Nephron (organoid): ENCODE data around the gene KYNU.
A peak's percentile ranks its signal among the peaks of the same experiment; 100 is the strongest.
"Not testable (repeated sequence)": the region's sequence is repeated elsewhere in the genome, so short reads cannot be mapped to it uniquely, and the experiment has no call there.

Experiments used
- H3K27ac Mint-ChIP-seq, 3 experiments: 2 replicates each; pipeline ENCODE4 v1.8.0; 2020; ENCODE audit warnings: mixed read lengths in 3 of 3, mild to moderate bottlenecking in 2 of 3, moderate library complexity in 1 of 3
- H3K27me3 Mint-ChIP-seq: 2 replicates; pipeline ENCODE4 v1.8.0; 2021; ENCODE audit warnings: low read depth, mild to moderate bottlenecking, moderate library complexity, mixed read lengths
- H3K36me3 Mint-ChIP-seq: 2 replicates; pipeline ENCODE4 v1.8.0; 2020; ENCODE audit warnings: low read depth, mixed read lengths
- H3K4me1 Mint-ChIP-seq: 2 replicates; pipeline ENCODE4 v1.8.0; 2020; ENCODE audit warnings: mixed read lengths
- H3K4me3 Mint-ChIP-seq, 3 experiments: 2 replicates each; pipeline ENCODE4 v1.8.0; 2020; ENCODE audit warnings: mild to moderate bottlenecking in 3 of 3, mixed read lengths in 3 of 3, moderate library complexity in 2 of 3
- H3K9me3 Mint-ChIP-seq: 2 replicates; pipeline ENCODE4 v1.8.0; 2020; ENCODE audit warnings: mixed read lengths
- TF ChIP-seq, protein P1 (sequence below), 3 experiments: fragments of 200-600 bp; sonication (generic); IDR thresholded peaks; one replicate each; pipeline ENCODE4 v1.5.0; 2021; ENCODE audit warnings: antibody characterized with exemption in 3 of 3; ENCODE audit not compliant: unreplicated experiment in 3 of 3

KYNU gene

DNA sequence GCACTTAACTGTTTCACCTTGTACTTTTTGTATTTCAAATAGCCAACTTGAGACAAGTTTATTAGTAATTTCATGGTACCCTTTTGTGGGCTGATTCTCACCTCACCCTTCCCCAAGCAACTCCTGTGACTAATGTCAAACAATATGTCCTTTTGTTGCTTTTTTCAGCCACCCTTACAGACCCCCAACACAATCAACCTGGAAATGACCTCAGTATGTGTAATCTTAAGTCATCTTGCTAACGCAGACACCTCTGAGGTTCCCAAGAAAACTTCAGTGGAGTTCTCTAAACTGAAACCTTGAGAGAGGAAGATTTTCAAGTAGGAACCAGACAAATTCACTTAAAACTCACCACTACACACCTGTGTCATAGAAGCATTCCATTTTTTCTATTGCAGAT is 69.5 kb downstream of the KYNU start:
- Mint-ChIP-seq H3K4me3 (no peak overlapping the region), H3K4me1 (no peaks in the 10 kb centered on the region), H3K9me3 (peaks cover 24% of the 10 kb centered on the region), H3K27me3 (peaks cover 3% of the 10 kb centered on the region), H3K36me3 (peaks cover 23% of the 10 kb centered on the region), H3K27ac (no peak overlapping the region)
- TF ChIP-seq, protein P1, sequence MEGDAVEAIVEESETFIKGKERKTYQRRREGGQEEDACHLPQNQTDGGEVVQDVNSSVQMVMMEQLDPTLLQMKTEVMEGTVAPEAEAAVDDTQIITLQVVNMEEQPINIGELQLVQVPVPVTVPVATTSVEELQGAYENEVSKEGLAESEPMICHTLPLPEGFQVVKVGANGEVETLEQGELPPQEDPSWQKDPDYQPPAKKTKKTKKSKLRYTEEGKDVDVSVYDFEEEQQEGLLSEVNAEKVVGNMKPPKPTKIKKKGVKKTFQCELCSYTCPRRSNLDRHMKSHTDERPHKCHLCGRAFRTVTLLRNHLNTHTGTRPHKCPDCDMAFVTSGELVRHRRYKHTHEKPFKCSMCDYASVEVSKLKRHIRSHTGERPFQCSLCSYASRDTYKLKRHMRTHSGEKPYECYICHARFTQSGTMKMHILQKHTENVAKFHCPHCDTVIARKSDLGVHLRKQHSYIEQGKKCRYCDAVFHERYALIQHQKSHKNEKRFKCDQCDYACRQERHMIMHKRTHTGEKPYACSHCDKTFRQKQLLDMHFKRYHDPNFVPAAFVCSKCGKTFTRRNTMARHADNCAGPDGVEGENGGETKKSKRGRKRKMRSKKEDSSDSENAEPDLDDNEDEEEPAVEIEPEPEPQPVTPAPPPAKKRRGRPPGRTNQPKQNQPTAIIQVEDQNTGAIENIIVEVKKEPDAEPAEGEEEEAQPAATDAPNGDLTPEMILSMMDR (IDR thresholded peaks at IDR 0.05; ENCODE audit: unreplicated experiment in 3 of 3) = no peak

DNA sequence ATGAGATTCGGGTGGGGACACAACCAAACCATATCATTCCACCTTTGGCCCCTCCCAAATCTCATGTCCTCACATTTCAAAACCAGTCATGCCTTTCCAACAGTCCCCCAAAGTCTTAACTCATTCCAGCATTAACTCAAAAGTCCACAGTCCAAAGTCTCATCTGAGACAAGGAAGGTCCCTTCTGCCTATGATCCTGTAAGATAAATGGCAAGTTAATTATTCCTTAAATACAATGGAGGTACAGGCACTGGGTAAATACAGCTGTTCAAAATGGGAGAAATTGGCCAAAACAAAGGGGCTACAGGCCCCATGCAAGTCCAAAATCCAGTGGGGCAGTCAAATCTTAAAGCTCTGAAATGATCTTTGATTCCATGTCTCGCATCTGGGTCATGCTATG is 71.3 kb downstream of the KYNU start:
- not testable (repeated sequence) for H3K4me1 Mint-ChIP-seq, H3K4me3 Mint-ChIP-seq, H3K27me3 Mint-ChIP-seq, H3K27ac Mint-ChIP-seq
- Mint-ChIP-seq H3K36me3 (peaks cover 23% of the 10 kb centered on the region), H3K9me3 (peaks cover 24% of the 10 kb centered on the region)

DNA sequence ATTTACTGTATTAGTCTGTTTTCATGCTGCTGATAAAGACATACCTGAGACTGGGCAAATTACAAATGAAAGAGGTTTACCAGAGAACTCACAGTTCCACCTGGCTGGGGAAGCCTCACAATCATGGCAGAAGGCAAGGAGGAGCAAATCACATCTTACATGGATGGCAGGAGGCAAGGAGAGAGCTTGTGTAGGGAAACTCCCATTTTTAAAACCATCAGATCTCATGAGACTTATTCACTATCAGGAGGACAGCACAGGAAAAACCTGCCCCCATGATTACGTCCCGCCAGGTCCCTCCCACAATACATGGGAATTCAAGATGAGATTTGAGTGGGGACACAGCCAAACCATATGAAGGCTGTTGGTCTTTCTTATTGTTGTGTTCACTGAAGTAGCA is 72.9 kb downstream of the KYNU start:
- not testable (repeated sequence) for H3K4me3 Mint-ChIP-seq, H3K27me3 Mint-ChIP-seq, H3K27ac Mint-ChIP-seq, H3K4me1 Mint-ChIP-seq
- Mint-ChIP-seq H3K36me3 (peaks cover 23% of the 10 kb centered on the region), H3K9me3 (peaks cover 24% of the 10 kb centered on the region)

DNA sequence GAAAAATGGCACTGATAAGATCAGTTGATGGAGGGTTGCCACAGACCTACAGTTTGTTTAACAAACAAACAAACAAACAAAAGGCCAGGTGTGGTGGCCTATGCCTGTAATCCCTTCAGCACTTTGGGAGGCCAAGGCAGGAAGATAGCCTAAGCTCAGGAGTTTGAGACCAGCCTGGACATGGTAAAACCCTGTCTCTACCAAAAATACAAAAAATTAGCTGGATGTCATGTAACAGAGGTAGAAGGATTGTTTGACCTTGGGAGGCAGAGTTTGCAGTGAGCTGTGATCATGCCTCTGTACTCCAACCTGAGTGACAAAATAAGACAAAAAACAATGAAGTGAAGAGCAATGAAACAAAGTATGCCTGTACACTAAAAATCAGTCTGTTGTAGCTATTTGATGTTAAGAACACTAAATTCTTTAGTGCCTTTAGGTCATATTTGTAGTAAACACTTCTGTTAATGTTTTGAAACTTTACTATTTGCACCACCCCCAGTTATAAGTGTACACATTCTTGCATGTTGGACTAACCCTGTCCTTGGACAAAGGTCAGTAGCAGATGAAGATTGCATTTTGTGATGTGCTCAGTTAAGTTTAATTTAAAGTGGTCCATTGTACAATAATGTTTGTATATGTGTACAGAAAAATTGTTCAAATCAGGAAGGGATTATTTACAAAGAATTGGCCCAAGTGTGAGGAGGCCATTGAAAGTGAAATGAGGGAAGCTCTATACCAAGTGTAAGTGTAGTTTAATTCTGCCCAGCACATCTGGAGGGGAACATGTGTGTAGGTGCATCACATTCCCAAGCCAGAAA is 73.9 kb downstream of the KYNU start:
- Mint-ChIP-seq H3K27me3 (peaks cover 3% of the 10 kb centered on the region), H3K4me1 (no peaks in the 10 kb centered on the region), H3K4me3 (no peak overlapping the region), H3K36me3 (peaks cover 23% of the 10 kb centered on the region), H3K9me3 (peaks cover 24% of the 10 kb centered on the region), H3K27ac (peak overlapping the region in 1 of 3 experiments; percentile 5)
- TF ChIP-seq, protein P1 (IDR thresholded peaks at IDR 0.05; ENCODE audit: unreplicated experiment in 3 of 3) = no peak

DNA sequence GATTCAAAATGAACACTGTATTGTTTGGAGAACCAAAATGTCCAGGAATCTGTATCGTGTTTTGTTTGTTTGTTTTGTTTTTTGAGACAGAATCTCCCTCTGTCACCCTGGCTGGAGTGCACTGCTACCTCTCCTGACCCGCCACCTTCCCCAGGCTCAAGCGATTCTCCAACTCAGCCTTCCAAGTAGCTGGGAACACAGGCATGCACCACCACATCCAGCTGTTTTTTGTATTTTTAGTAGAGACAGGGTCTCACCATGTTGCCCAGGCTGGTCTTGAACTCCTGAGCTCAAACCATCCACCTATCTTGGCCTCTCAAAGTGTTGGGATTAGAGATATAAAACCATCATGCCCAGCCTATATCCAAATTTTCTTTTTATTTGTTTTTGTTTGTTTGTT is 74.6 kb downstream of the KYNU start:
- Mint-ChIP-seq H3K4me1 (no peaks in the 10 kb centered on the region), H3K9me3 (peaks cover 24% of the 10 kb centered on the region), H3K27me3 (peaks cover under 1% of the 10 kb centered on the region), H3K36me3 (peaks cover 23% of the 10 kb centered on the region), H3K27ac (no peak overlapping the region), H3K4me3 (no peak overlapping the region)
- TF ChIP-seq, protein P1 (IDR thresholded peaks at IDR 0.05; ENCODE audit: unreplicated experiment in 3 of 3) = no peak

DNA sequence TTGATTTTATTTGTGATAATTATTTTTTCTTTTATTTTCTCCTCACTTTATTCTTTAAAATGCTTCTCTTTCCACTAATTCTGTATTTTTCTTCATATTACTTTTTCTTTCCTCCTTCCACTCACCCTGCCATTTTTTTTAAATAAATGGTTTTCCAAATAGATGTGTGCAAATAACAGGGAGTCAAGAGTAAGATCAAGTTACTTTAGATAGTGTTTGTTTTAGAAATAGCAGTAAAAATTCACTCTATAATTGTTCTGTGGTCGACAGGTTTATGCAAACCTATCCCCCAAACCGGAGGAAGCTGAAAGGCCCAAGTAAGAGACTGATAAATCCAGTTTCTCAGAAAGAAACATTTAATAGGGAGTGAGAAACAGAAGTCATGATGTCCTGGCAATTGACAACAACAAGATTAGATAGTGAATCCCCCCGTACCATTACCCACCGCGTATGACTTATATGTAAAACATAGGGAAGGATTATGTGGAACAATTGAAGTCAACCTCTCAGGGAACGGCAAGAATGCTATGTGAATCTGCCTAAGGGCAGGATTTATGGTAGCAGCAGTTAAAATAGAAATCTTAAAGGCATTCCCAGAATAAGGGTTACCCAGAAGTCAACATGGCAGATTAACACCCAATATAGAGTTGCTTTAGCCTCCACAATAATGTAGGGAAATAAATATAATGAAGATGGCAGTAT is 75.5 kb downstream of the KYNU start:
- Mint-ChIP-seq H3K4me1 (no peaks in the 10 kb centered on the region), H3K36me3 (peaks cover 23% of the 10 kb centered on the region), H3K27me3 (no peaks in the 10 kb centered on the region), H3K27ac (peak overlapping the region in 1 of 3 experiments; percentile 13), H3K9me3 (peaks cover 24% of the 10 kb centered on the region), H3K4me3 (no peak overlapping the region)
- TF ChIP-seq, protein P1 (IDR thresholded peaks at IDR 0.05; ENCODE audit: unreplicated experiment in 3 of 3) = no peak
